Aorta (tissue), 5 donors: Measurements from ENCODE around the gene TEX10. TPM values are rescaled to one million over a fixed set of nuclear protein-coding genes. Genes with fewer than 3 reads are reported as not detected.

ENCODE experiments used
- ATAC-seq: fragments of 200-7000 bp; cut with Tn5 transposase; one replicate; pipeline ENCODE4 v1.9.1; 2022; ENCODE audit warnings: moderate library complexity; ENCODE audit not compliant: low FRiP score
- DNase-seq, 2 donors: peaks; one replicate each; pipeline ENCODE4 v3.0.0-alpha.2; 2020
- H3K27ac ChIP-seq, 2 donors: one replicate each; pipeline ENCODE4 v1.5.1; 2013; ENCODE audit warnings: low read length in 2 of 2, mild to moderate bottlenecking in 2 of 2, moderate library complexity in 2 of 2, control low read depth in 1 of 2, inconsistent platforms in 1 of 2, low read depth in 1 of 2
- H3K27me3 ChIP-seq, 2 donors: one replicate each; pipeline ENCODE4 v1.6.1; 2013; ENCODE audit warnings: control low read depth in 1 of 2, low read length in 1 of 2, mild to moderate bottlenecking in 1 of 2, moderate library complexity in 1 of 2; ENCODE audit not compliant: insufficient read depth in 2 of 2, control insufficient read depth in 1 of 2
- H3K36me3 ChIP-seq, 2 donors: one replicate each; pipeline ENCODE4 v1.6.1; 2013; ENCODE audit warnings: control low read depth in 1 of 2, low read length in 1 of 2, mild to moderate bottlenecking in 1 of 2; ENCODE audit not compliant: insufficient read depth in 2 of 2, control insufficient read depth in 1 of 2
- H3K4me1 ChIP-seq, 2 donors: one replicate each; pipeline ENCODE4 v1.6.1; 2013; ENCODE audit warnings: low read length in 2 of 2, control low read depth in 1 of 2, mild to moderate bottlenecking in 1 of 2, moderate library complexity in 1 of 2; ENCODE audit not compliant: insufficient read depth in 2 of 2, control insufficient read depth in 1 of 2
- H3K4me3 ChIP-seq, 2 donors: one replicate each; pipeline ENCODE4 v1.5.1; 2013; ENCODE audit warnings: low read length in 2 of 2, control low read depth in 1 of 2, mild to moderate bottlenecking in 1 of 2
- H3K9me3 ChIP-seq: one replicate; pipeline ENCODE4 v1.6.1; 2013; ENCODE audit warnings: mild to moderate bottlenecking, low read length; ENCODE audit not compliant: control insufficient read depth
- WGBS, 2 donors: extraction: QIAGEN DNeasy Blood & Tissue Kit; methylation state at CpG; one replicate each; pipeline ENCODE4 v1.1.7; 2013; 5-methylcytosine and 5-hydroxymethylcytosine counted together
- intact Hi-C, 2 donors: fragments of 100-400 bp; cut with DNase I; formaldehyde crosslinking; loops; one replicate each; pipeline versions ENCODE4 v1.14.2 to v1.15.0; 2022
- polyA plus RNA-seq, 2 donors: library from polyadenylated mRNA; stranded (reverse); fragments of 200-250 nt; gene quantifications; one replicate each; pipeline ENCODE4 v1.2.3, GENCODE V29; 2013
- total RNA-seq, 2 donors: library from RNA; stranded (reverse); fragmentation: NEBNext Ultra II Directional; extraction: Animal tissue kit (Norgen Biotek cat#: 25700); gene quantifications; one replicate each; pipeline ENCODE4 v1.2.1, GENCODE V29; 2021
- donor health status: healthy with polysubstance abuse.
- donor health status: Bipolar disorder and iron deficiency.
- donor health status: DM: no; HTN: no; CAD: no.
- donor health status: DM: no; HTN: no; CAD: no.
- donor health status: DM: yes; HTN: yes; CAD: no.

TEX10 gene
- total and polyA plus RNA-seq, 4 donors, result 3.4 to 12.9 (median 8.7) TPM

DNA sequence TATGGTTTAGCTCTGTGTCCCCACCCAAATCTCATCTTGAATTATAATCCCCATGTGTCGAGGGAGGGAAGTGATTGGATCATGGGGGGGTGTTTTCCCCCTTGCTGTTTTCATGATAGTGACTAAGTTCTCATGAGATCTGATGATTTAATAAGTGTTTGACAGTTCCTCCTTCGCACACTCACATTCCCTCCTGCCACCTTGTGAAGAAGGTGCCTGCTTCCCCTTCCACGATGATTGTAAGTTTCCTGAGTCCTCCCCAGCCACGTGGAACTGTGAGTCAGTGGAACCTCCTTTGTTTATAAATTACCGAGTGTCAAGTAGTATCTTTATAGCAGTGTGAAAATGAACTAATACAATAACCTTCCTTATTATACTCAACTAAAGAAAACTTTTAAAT, 24.3 kb upstream of the TEX10 start:
- no peaks in the 10 kb centered on the region for H3K36me3 ChIP-seq
- WGBS, 2 donors, result 77 to 79% methylated on average over 5 of the region's 5 CpGs
- DNase-seq, result no peak
- H3K9me3 ChIP-seq, result no peaks in the 10 kb centered on the region
- no peak for ATAC-seq
- H3K27me3 ChIP-seq, result no peaks in the 10 kb centered on the region
- H3K4me1 ChIP-seq, result no peaks in the 10 kb centered on the region
- intact Hi-C loops, result no loop called here
- no peak overlapping the region for H3K4me3 ChIP-seq
- H3K27ac ChIP-seq, result no peak overlapping the region

DNA sequence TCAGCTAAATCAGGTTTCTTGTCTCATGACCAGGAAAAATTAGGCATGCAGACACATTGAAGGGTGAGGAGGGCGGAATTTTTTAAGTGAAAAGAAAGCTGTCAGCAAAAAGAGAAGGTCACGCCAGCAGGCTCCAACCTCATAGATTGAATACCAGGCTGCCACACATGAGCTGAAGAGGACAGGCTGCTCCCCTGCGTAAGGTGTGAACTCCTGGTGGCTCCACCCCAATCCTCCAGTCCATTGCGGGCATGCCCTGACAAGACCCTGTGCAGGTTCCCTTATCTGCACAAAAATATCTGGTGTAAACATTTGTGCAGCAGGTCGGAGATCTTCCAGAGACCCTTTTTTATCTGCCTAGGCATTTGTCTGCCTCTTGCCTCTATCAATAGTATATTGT, 22.9 kb upstream of the TEX10 start:
- Histone ChIP-seq H3K27me3 (no peaks in the 10 kb centered on the region), H3K36me3 (no peaks in the 10 kb centered on the region), H3K4me1 (no peaks in the 10 kb centered on the region), H3K9me3 (no peaks in the 10 kb centered on the region), H3K27ac (no peak overlapping the region), H3K4me3 (no peak overlapping the region)
- WGBS, 2 donors, result 93% methylated on average over 5 of the region's 5 CpGs
- ATAC-seq (no peak), DNase-seq (no peak)
- intact Hi-C loops, result no loop called here

DNA sequence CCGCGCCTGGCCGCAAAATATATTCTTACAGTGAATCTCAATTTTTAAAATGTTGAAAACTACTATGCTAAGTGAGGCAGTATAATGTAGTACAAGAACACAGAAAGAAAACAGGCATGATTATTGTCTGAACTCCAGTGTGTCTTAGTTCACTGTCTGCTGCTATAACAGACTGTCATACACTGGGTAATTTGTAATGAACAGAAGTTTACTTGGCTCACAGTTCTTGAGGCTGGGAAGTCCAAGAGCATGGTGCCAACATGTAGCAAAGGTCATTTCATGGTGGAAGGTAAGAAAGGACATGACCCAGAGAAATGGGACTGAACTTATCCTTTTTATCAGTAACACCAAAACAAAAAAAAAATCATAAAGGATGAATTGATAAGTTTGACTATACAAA, 19.9 kb upstream of the TEX10 start:
- Histone ChIP-seq H3K4me3 (no peak overlapping the region), H3K27ac (no peak overlapping the region), H3K4me1 (no peaks in the 10 kb centered on the region), H3K9me3 (no peaks in the 10 kb centered on the region), H3K36me3 (no peaks in the 10 kb centered on the region), H3K27me3 (no peaks in the 10 kb centered on the region)
- ATAC-seq, result no peak
- no peak for DNase-seq
- intact Hi-C loops, result no loop called here
- 98 to 99% methylated on average over 3 of the region's 3 CpGs for WGBS, 2 donors

DNA sequence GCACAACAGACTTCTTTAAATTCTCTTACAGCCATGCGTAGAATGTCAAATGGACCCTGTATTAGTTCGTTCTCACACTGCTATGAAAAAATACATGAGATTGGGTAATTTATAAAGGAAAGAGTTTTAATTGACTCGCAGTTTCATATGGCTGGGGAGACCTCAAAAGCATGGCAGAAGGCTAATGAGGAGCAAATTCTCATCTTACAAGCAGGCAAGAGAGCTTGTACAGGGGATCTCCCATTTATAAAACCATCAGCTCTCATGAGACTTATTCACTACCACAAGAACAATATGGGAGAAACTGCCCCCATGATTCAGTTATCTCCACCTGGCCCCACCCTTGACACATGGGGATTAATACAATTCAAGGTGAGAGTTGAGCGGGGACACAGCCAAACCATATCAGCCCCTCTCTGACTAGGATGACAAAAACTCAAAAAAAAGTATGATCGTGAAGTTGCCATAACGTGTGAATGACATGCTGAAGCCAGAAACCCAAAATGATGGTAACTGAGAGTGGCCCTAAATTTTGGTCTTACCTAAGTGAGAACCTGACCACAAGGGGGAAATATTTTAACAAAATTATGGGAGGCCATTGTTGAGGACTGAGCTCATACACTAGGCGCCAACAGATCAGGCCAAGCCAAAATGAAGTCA, 17.5 kb upstream of the TEX10 start:
- intact Hi-C loops, result no loop called here

DNA sequence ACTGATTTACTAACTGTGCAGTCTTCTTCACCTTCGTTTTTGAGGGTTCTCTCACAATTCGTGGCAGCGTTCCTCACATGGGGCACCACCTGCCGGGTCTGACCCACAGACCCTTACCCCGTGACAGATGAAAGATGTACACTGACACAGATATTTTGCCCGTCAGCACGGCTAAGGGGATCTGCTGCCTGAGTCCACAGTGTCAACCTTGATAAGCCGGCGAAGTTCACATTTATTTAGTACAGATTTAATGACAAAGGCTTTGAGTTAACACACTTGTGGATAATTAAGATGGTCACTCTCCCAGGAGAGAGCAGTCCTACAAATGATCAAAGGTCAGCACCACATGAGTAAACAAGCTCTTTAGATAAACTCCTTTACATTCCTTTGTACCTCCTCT, 15.9 kb upstream of the TEX10 start:
- Histone ChIP-seq H3K27me3 (no peaks in the 10 kb centered on the region), H3K36me3 (no peaks in the 10 kb centered on the region), H3K4me3 (no peak overlapping the region), H3K4me1 (no peaks in the 10 kb centered on the region), H3K9me3 (no peaks in the 10 kb centered on the region), H3K27ac (no peak overlapping the region)
- WGBS, 2 donors, result 84 to 95% methylated on average over 9 of the region's 9 CpGs
- DNase-seq (no peak), ATAC-seq (no peak)
- intact Hi-C loops, result no loop called here

More for the DNA sequence above, 17.5 kb upstream of the TEX10 start:
- Histone ChIP-seq H3K4me3 (no peak overlapping the region), H3K27ac (no peak overlapping the region), H3K36me3 (no peaks in the 10 kb centered on the region), H3K27me3 (no peaks in the 10 kb centered on the region), H3K4me1 (no peaks in the 10 kb centered on the region), H3K9me3 (no peaks in the 10 kb centered on the region)
- DNase-seq (no peak), ATAC-seq (no peak)
- WGBS, 2 donors, result 94 to 95% methylated on average over 7 of the region's 7 CpGs

DNA sequence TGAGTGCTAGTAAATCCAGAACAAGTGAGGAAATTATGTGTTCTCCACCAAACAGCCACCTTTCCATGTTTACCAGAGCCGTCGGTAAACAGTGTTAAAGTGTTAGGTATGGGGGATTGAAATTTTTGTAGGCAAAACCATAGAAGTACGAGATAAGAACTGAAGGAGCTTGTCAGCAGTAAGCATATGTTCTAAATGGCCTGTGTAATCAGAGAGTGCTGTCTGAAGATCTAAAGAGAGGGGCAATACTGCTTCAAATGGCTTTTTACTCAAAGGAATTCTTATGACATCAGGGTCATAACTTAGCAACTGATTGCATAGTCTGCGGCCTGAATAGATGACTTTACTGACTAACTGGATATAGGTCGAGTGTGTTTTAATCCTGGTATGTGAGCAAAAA, 13.4 kb upstream of the TEX10 start:
- no peak for DNase-seq
- no peaks in the 10 kb centered on the region for H3K36me3 ChIP-seq
- no peaks in the 10 kb centered on the region for H3K27me3 ChIP-seq
- 85 to 86% methylated on average over 5 of the region's 5 CpGs for WGBS, 2 donors
- H3K4me1 ChIP-seq, result no peaks in the 10 kb centered on the region
- intact Hi-C loops, result no loop called here
- no peaks in the 10 kb centered on the region for H3K9me3 ChIP-seq
- no peak overlapping the region for H3K27ac ChIP-seq
- no peak overlapping the region for H3K4me3 ChIP-seq
- no peak for ATAC-seq

DNA sequence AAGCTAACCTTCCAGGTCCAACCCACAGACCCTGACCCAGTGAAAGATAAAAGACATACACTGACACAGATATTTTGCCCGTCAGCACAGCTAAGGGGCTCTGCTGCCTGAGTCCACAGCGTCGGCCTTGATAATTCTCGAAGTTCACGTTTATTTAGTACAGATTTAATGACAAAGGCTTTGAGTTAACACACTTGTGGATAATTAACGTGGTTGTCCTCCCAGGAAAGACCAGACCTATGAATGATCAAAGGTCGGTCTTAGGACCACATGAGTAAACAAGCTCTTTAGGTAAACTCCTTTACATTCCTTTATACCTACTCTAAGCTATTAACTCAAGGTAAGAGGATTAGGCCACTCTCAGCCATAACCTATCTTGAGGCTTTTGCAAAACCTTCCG, 11.3 kb upstream of the TEX10 start:
- intact Hi-C loops, result no loop called here
- no peaks in the 10 kb centered on the region for H3K4me1 ChIP-seq
- no peaks in the 10 kb centered on the region for H3K27me3 ChIP-seq
- H3K27ac ChIP-seq, result no peak overlapping the region
- 91 to 94% methylated on average over 8 of the region's 8 CpGs for WGBS, 2 donors
- no peaks in the 10 kb centered on the region for H3K36me3 ChIP-seq
- H3K9me3 ChIP-seq, result no peaks in the 10 kb centered on the region
- ATAC-seq, result no peak
- DNase-seq, result no peak
- no peak overlapping the region for H3K4me3 ChIP-seq

DNA sequence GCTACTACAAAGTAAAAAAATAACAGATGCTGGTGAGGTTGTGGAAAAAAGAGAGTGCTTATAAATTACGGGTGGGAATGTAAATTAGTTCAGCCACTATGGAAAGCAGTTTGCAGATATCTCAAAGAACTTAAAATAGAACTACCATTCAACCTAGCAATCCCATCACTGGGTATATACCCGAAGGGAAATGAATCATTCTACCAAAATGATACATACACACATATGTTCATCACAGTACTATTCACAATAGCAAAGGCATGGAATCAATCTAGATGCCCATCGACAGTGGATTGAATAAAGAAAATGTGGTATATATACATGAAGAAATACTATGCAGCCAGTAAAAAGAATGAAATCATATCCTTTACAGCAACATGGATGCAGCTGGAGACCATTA, 6.3 kb upstream of the TEX10 start:
- Histone ChIP-seq H3K4me3 (no peak overlapping the region), H3K4me1 (peaks cover 0 to under 1% of the 10 kb centered on the region in 2 donors), H3K9me3 (no peaks in the 10 kb centered on the region), H3K27me3 (no peaks in the 10 kb centered on the region), H3K27ac (no peak overlapping the region), H3K36me3 (no peaks in the 10 kb centered on the region)
- WGBS, 2 donors, result 93 to 96% methylated on average over 3 of the region's 3 CpGs
- intact Hi-C loops, result loop anchor here in 1 of 2 donors (10.0 kb wide), 2 partner anchors 236 to 1036 kb away; partner anchors contain the start of genes MRPL50 and ZNF189
- DNase-seq, result no peak
- ATAC-seq, result no peak

DNA sequence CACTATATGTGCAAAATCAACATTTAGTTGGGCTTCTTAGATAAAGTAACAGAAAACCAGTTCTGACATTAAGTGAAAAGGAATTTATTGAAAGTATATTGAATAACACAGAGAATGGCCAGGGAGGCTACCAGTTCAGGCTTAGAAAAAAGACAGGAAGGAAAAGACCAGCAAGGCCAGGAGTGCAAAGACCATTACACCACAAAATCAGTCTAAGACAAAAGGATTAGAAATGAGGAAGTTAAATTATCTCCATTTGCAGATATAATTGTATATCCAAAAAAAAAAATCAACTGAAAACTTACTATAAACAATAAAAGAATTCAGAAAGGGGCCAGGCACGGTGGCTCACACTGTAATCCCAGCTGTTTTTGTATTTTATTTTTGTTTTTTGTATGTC, 4.8 kb upstream of the TEX10 start:
- Histone ChIP-seq H3K9me3 (no peaks in the 10 kb centered on the region), H3K27ac (no peak overlapping the region), H3K4me3 (no peak overlapping the region), H3K36me3 (no peaks in the 10 kb centered on the region), H3K4me1 (peaks cover 0 to 2% of the 10 kb centered on the region in 2 donors), H3K27me3 (no peaks in the 10 kb centered on the region)
- intact Hi-C loops, result loop anchor here in 1 of 2 donors (10.0 kb wide), 2 partner anchors 237 to 1037 kb away; partner anchors contain the start of genes MRPL50 and ZNF189
- WGBS, 2 donors, result 69 to 80% methylated on average over 1 of the region's 1 CpG
- ATAC-seq, result no peak
- DNase-seq, result no peak
